Body of pancreas (tissue), 4 donors: ENCODE measurements around the gene PSMC3. TPM values are rescaled to one million over a fixed set of nuclear protein-coding genes. Genes with fewer than 3 reads are reported as not detected.
A peak's percentile ranks its signal among the peaks of the same experiment; 100 is the strongest.

ENCODE experiments used
- ATAC-seq: fragments of 150-250 bp; one replicate; pipeline ENCODE4 v1.9.1; 2016
- DNase-seq, 4 donors: peaks; one replicate each; pipeline ENCODE4 v3.0.0-alpha.2; 2019
- H3K27ac ChIP-seq, 4 donors: fragments of 200-600 bp; sonication (generic); 1 replicate in 3 of 4; 2 replicates in 1 of 4; pipeline versions ENCODE4 v1.5.1 to v1.6.1; 2016 to 2019; ENCODE audit warnings: mild to moderate bottlenecking in 1 of 4, mixed read lengths in 1 of 4, moderate library complexity in 1 of 4
- H3K27me3 ChIP-seq, 2 donors: fragments of 200-600 bp; sonication (generic); one replicate each; pipeline ENCODE4 v1.6.0; 2016; ENCODE audit warnings: mild to moderate bottlenecking in 1 of 2
- H3K36me3 ChIP-seq, 2 donors: fragments of 200-600 bp; sonication (generic); replicated peaks in 1 of 2; 2 replicates each; pipeline ENCODE4 v1.5.1; 2016; ENCODE audit warnings: low read depth in 2 of 2; ENCODE audit not compliant: insufficient read depth in 1 of 2
- H3K4me1 ChIP-seq: fragments of 200-600 bp; sonication (generic); one replicate; pipeline ENCODE4 v1.6.0; 2016
- H3K4me3 ChIP-seq, 2 donors: fragments of 200-600 bp; sonication (generic); 1 replicate in 1 of 2; 2 replicates in 1 of 2; pipeline ENCODE4 v1.5.1; 2016 to 2019
- H3K9me3 ChIP-seq, 3 donors: fragments of 200-600 bp; sonication (generic); 1 replicate in 2 of 3; 2 replicates in 1 of 3; pipeline ENCODE4 v1.5.1; 2016
- CTCF ChIP-seq, 7 experiments: fragments of 450-650 bp in 4 of 7; fragments of 200-600 bp in 3 of 7; sonication (generic) in 3 of 7; IDR thresholded peaks; one replicate each; pipeline ENCODE4 v1.5.1; 2016 to 2019; ENCODE audit warnings: antibody characterized with exemption in 7 of 7
- POLR2A ChIP-seq, 3 donors: fragments of 450-650 bp; IDR thresholded peaks; one replicate each; pipeline ENCODE4 v1.6.1; 2016; ENCODE audit warnings: antibody characterized with exemption in 3 of 3, mild to moderate bottlenecking in 2 of 3
- WGBS, 2 donors: methylation state at CpG; one replicate each; pipeline ENCODE4 v1.1.5; 2017; 5-methylcytosine and 5-hydroxymethylcytosine counted together
- intact Hi-C: fragments of 100-400 bp; cut with DNase I; formaldehyde crosslinking; loops from one replicate; pipeline ENCODE4 v1.15.1; 2023
- total RNA-seq, 2 donors: library from RNA; depleted of rRNA; stranded (reverse); fragments of >200 nt; gene quantifications; one replicate each; pipeline ENCODE4 v1.1.0, GENCODE V29; 2016

PSMC3 gene
- total RNA-seq, 2 donors from 2014 or later: 43.8 to 62.8 TPM

GRCh38 chr11:47435687-47436086 is 9.4 kb upstream of the PSMC3 start:
- DNase-seq (no peak), ATAC-seq (no peak)
- Histone ChIP-seq H3K36me3 (no peaks in the 10 kb centered on the region), H3K27ac (no peak overlapping the region), H3K27me3 (no peaks in the 10 kb centered on the region), H3K4me1 (peaks cover 10% of the 10 kb centered on the region), H3K4me3 (no peak overlapping the region), H3K9me3 (no peaks in the 10 kb centered on the region)
- WGBS, 2 donors: 77 to 85% methylated on average over 3 of the region's 3 CpGs
- no peak for TF ChIP-seq POLR2A (IDR thresholded peaks at IDR 0.05)
- TF ChIP-seq CTCF (IDR thresholded peaks at IDR 0.05): no peak
- intact Hi-C loops: no loop called here

- TF ChIP-seq CTCF (IDR thresholded peaks at IDR 0.05) (no peak), POLR2A (IDR thresholded peaks at IDR 0.05) (no peak)
- Histone ChIP-seq H3K36me3 (no peaks in the 10 kb centered on the region), H3K27ac (peak overlapping the region in 2 of 4 donors; percentile 40 to 58), H3K4me3 (no peak overlapping the region), H3K4me1 (peaks cover 10% of the 10 kb centered on the region), H3K27me3 (no peaks in the 10 kb centered on the region), H3K9me3 (no peaks in the 10 kb centered on the region)
- ATAC-seq: peak; percentile 64
- 62 to 70% methylated on average over 7 of the region's 7 CpGs for WGBS, 2 donors
- intact Hi-C loops: no loop called here
- DNase-seq: peak in 3 of 4 donors; percentile 29 to 56 (median 45)
Measured at GRCh38 chr11:47434011-47434786, 8.0 kb upstream of the PSMC3 start.

GRCh38 chr11:47433157-47433556 is 6.9 kb upstream of the PSMC3 start:
- Histone ChIP-seq H3K4me1 (peaks cover 10% of the 10 kb centered on the region), H3K27me3 (no peaks in the 10 kb centered on the region), H3K4me3 (no peak overlapping the region), H3K9me3 (no peaks in the 10 kb centered on the region), H3K36me3 (no peaks in the 10 kb centered on the region), H3K27ac (no peak overlapping the region)
- ATAC-seq (no peak), DNase-seq (no peak)
- intact Hi-C loops: no loop called here
- WGBS, 2 donors: 69 to 75% methylated on average over 3 of the region's 3 CpGs
- TF ChIP-seq CTCF (IDR thresholded peaks at IDR 0.05) (no peak), POLR2A (IDR thresholded peaks at IDR 0.05) (no peak)

- Histone ChIP-seq H3K36me3 (no peaks in the 10 kb centered on the region), H3K4me1 (no peaks in the 10 kb centered on the region), H3K27me3 (no peaks in the 10 kb centered on the region), H3K4me3 (no peak overlapping the region), H3K27ac (no peak overlapping the region), H3K9me3 (no peaks in the 10 kb centered on the region)
- DNase-seq (no peak), ATAC-seq (no peak)
- WGBS, 2 donors: 71 to 80% methylated on average over 7 to 8 of the region's 9 CpGs
- intact Hi-C loops: no loop called here
- TF ChIP-seq CTCF (IDR thresholded peaks at IDR 0.05) (no peak), POLR2A (IDR thresholded peaks at IDR 0.05) (no peak)
Measured at GRCh38 chr11:47431356-47432083, 5.3 kb upstream of the PSMC3 start.
